Mucosa of descending colon (tissue), 3 donors: ENCODE measurements around the gene HJURP. TPM values are rescaled to one million over a fixed set of nuclear protein-coding genes. Genes with fewer than 3 reads are reported as not detected.

ENCODE experiments used
- ATAC-seq: fragments of 200-7000 bp; cut with Tn5 transposase; one replicate; pipeline ENCODE4 v1.9.1; 2020; ENCODE audit warnings: mild to moderate bottlenecking, moderate library complexity
- DNase-seq, 3 donors: peaks; one replicate each; pipeline ENCODE4 v3.0.0-alpha.2; 2020
- H3K36me3 ChIP-seq: fragments of 200-600 bp; one replicate; pipeline ENCODE4 v1.8.0; 2021; ENCODE audit warnings: low read depth, mild to moderate bottlenecking
- H3K4me1 ChIP-seq: fragments of 200-600 bp; one replicate; pipeline ENCODE4 v1.8.0; 2021; ENCODE audit warnings: low read depth, mild to moderate bottlenecking
- H3K4me3 ChIP-seq: fragments of 200-600 bp; one replicate; pipeline ENCODE4 v1.8.0; 2021; ENCODE audit warnings: mild to moderate bottlenecking
- H3K9me3 ChIP-seq: fragments of 200-600 bp; one replicate; pipeline ENCODE4 v1.8.0; 2021; ENCODE audit warnings: mild to moderate bottlenecking
- intact Hi-C, 2 donors: fragments of 100-400 bp; cut with DNase I in 1 of 2; cut with micrococcal nuclease in 1 of 2; formaldehyde crosslinking; loops; one replicate each; pipeline versions ENCODE4 v1.11.0 to v1.11.1; 2022; cut with DNase I, micrococcal nuclease
- total RNA-seq, 3 donors: library from RNA; stranded (reverse); fragmentation: NEBNext Ultra II Directional in 2 of 3; extraction: Animal tissue kit (Norgen Biotek cat#: 25700) in 2 of 3; gene quantifications; one replicate each; pipeline versions ENCODE4 v1.2.1 to v1.2.4, GENCODE V29; 2021 to 2023
- TF ChIP-seq, protein P1 (sequence below): fragments of 200-600 bp; IDR thresholded peaks from one replicate; pipeline ENCODE4 v1.8.0; 2022; ENCODE audit warnings: antibody characterized with exemption, mild to moderate bottlenecking
- donor health status: DM: no; HTN: no; CAD: no; lungs with moderate emphysema.
- donor health status: DM: no; HTN: no; CAD: no.
- donor health status: DM: no; HTN: yes; CAD: no.

The HJURP gene
- total RNA-seq, 3 donors from 2014 or later, result 1.7 to 9.8 (median 3.6) TPM

GRCh38 chr2:233807215-233807865, 47.0 kb downstream of the HJURP start:
- Histone ChIP-seq H3K4me3 (no peak overlapping the region), H3K4me1 (no peaks in the 10 kb centered on the region), H3K9me3 (no peaks in the 10 kb centered on the region), H3K36me3 (no peaks in the 10 kb centered on the region)
- DNase-seq (no peak), ATAC-seq (no peak)
- intact Hi-C loops, result no loop called here
- TF ChIP-seq, protein P1, sequence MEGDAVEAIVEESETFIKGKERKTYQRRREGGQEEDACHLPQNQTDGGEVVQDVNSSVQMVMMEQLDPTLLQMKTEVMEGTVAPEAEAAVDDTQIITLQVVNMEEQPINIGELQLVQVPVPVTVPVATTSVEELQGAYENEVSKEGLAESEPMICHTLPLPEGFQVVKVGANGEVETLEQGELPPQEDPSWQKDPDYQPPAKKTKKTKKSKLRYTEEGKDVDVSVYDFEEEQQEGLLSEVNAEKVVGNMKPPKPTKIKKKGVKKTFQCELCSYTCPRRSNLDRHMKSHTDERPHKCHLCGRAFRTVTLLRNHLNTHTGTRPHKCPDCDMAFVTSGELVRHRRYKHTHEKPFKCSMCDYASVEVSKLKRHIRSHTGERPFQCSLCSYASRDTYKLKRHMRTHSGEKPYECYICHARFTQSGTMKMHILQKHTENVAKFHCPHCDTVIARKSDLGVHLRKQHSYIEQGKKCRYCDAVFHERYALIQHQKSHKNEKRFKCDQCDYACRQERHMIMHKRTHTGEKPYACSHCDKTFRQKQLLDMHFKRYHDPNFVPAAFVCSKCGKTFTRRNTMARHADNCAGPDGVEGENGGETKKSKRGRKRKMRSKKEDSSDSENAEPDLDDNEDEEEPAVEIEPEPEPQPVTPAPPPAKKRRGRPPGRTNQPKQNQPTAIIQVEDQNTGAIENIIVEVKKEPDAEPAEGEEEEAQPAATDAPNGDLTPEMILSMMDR, result no peak

DNA sequence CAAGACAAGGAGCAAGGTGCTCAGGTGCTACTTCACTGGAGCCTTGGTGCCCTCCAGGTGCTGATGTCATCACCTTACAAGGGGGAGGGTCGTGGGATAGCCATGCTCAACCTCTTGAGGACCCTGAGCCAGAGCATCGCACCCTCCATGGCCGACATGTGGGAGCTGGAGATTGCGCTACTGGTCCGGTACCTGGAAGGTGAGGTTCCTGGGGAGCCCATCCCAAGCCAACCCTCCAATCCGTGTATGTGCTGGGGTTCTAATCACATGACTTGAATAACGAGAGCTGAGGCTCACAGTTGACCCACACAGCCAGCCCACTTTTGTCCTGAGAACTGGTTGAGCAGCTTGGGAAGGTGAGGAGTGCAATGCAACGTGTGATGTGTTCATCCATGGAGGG, 50.3 kb downstream of the HJURP start:
- no peak for DNase-seq

GRCh38 chr2:233803292-233803911, 50.9 kb downstream of the HJURP start:
- no peaks in the 10 kb centered on the region for H3K4me1 ChIP-seq
- H3K36me3 ChIP-seq, result no peaks in the 10 kb centered on the region
- intact Hi-C loops, result no loop called here
- TF ChIP-seq, protein P1, result no peak
- no peaks in the 10 kb centered on the region for H3K9me3 ChIP-seq
- DNase-seq, result no peak
- no peak overlapping the region for H3K4me3 ChIP-seq
- ATAC-seq, result no peak

More for the DNA sequence above, 50.3 kb downstream of the HJURP start:
- Histone ChIP-seq H3K9me3 (no peaks in the 10 kb centered on the region), H3K4me3 (no peak overlapping the region), H3K4me1 (no peaks in the 10 kb centered on the region), H3K36me3 (no peaks in the 10 kb centered on the region)
- intact Hi-C loops, result no loop called here
- TF ChIP-seq, protein P1, result no peak
- no peak for ATAC-seq

DNA sequence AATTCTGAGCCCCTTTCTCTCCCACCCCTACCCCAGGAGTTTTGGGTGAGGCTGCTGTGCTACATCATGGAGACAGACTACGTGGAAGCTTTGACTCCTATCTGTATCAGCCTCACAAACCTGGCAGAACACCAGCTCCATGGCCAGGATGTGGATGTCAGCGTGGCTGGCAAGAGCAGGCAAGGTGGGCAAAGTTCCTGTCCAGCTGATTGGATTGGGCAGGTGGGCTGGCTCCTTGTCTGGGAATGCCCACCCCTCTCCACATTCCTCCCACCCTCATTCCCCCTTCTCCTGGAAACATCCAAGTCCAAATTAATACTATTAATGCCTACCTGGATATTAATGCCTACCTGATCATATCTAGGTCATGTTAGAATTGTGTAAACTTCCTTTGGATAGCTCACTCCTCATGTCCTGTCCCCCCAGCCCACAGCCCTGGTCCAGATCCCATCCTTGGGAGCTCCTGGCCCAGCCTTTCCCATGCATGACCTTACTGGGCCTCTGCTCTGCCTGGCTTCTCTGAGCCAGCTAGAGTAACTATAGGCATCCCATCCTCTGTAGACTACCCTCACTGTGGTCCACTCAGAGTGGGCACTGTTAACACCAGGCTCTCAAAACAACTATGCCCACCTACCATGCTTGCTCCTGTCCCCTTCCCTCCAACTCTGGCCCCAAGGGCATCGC, 52.1 kb downstream of the HJURP start:
- ATAC-seq, result no peak
- no peak for DNase-seq
- TF ChIP-seq, protein P1, result no peak
- Histone ChIP-seq H3K9me3 (no peaks in the 10 kb centered on the region), H3K4me1 (no peaks in the 10 kb centered on the region), H3K36me3 (no peaks in the 10 kb centered on the region), H3K4me3 (no peak overlapping the region)
- intact Hi-C loops, result no loop called here

- H3K4me1 ChIP-seq, result no peaks in the 10 kb centered on the region
Observed at GRCh38 chr2:233801357-233802131, 52.8 kb downstream of the HJURP start.

More at GRCh38 chr2:233801357-233802131, 52.8 kb downstream of the HJURP start:
- no peaks in the 10 kb centered on the region for H3K36me3 ChIP-seq
- H3K4me3 ChIP-seq, result no peak overlapping the region
- DNase-seq (no peak), ATAC-seq (no peak)
- intact Hi-C loops, result no loop called here
- TF ChIP-seq, protein P1, result no peak
- no peaks in the 10 kb centered on the region for H3K9me3 ChIP-seq
